ENCODE results near the gene TEX36.

GRCh38 chr10:125693524-125693847, 10.5 kb upstream of the TEX36 start:
- TF ChIP-seq CTCF (IDR thresholded peaks at IDR 0.05): no peak
- no peak for TF ChIP-seq POLR2A (IDR thresholded peaks at IDR 0.05)
- TF ChIP-seq POLR2AphosphoS5 (IDR thresholded peaks at IDR 0.05): peak; percentile 74
